ENCODE results near the gene PTPRJ. TPM values are rescaled to one million over a fixed set of nuclear protein-coding genes. Genes with fewer than 3 reads are reported as not detected.
A peak's percentile ranks its signal among the peaks of the same experiment; 100 is the strongest.
"Not testable (repeated sequence)": the region's sequence is repeated elsewhere in the genome, so short reads cannot be mapped to it uniquely, and the experiment has no call there.

PTPRJ gene
- total RNA-seq (10 to 100 TPM; 33.2 to 83.9 TPM), total RNA-seq (80.0 to 162 reads per million in 2 donors)

- DNase-seq (peak; percentile 67 to 71 (median 67)), ATAC-seq (peak; percentile 86)
- Mint-ChIP-seq H3K4me3 (peak within 1 kb of the TSS; percentile 90), H3K27ac (peak within 1 kb of the TSS; percentile 79), H3K27me3 (no peaks in the 10 kb centered on the region), H3K4me1 (peaks cover 23% of the 10 kb centered on the region), H3K36me3 (ENCODE audit: low read depth) (no peaks in the 10 kb centered on the region)
- H3K9me3 ChIP-seq (ENCODE audit: control insufficient read depth, low read length, poor library complexity, severe bottlenecking), result no peaks in the 10 kb centered on the region
These were observed at the start of gene PTPRJ for GRCh38 chr11:47980088-47980906. Gene PTPRJ, plus strand, starts transcription at chr11:47980559. Its CDS starts 354 bp downstream, at chr11:47980913.

- DNase-seq (no peak), ATAC-seq (no peak)
- H3K36me3 Mint-ChIP-seq (ENCODE audit: low read depth), result peaks cover 3% of the 10 kb centered on the region
- H3K4me3 Mint-ChIP-seq, result no peak overlapping the region
- H3K4me1 Mint-ChIP-seq, result peaks cover 17% of the 10 kb centered on the region
- H3K27me3 Mint-ChIP-seq, result no peaks in the 10 kb centered on the region
- H3K27ac Mint-ChIP-seq, result peak overlapping the region; percentile 70
- H3K9me3 ChIP-seq (ENCODE audit: control insufficient read depth, low read length, poor library complexity, severe bottlenecking), result no peaks in the 10 kb centered on the region
These were observed 47.8 kb upstream of the PTPRJ start for GRCh38 chr11:47932544-47932943.

- H3K9me3 ChIP-seq (ENCODE audit: control insufficient read depth, low read length, poor library complexity, severe bottlenecking); H3K36me3 Mint-ChIP-seq (ENCODE audit: low read depth); DNase-seq; H3K4me3 Mint-ChIP-seq; H3K27me3 Mint-ChIP-seq; ATAC-seq: not testable (repeated sequence)
- Mint-ChIP-seq H3K27ac (peak overlapping the region; percentile 24), H3K4me1 (peaks cover 15% of the 10 kb centered on the region)
These were observed 46.6 kb upstream of the PTPRJ start for GRCh38 chr11:47933797-47934196.

- ATAC-seq (no peak), DNase-seq (no peak)
- Mint-ChIP-seq H3K4me3 (no peak overlapping the region), H3K27ac (no peak overlapping the region), H3K4me1 (peaks cover 16% of the 10 kb centered on the region), H3K36me3 (ENCODE audit: low read depth) (no peaks in the 10 kb centered on the region), H3K27me3 (no peaks in the 10 kb centered on the region)
- H3K9me3 ChIP-seq (ENCODE audit: control insufficient read depth, low read length, poor library complexity, severe bottlenecking), result no peaks in the 10 kb centered on the region
These were observed 41.4 kb upstream of the PTPRJ start for GRCh38 chr11:47938791-47939560.

GRCh38 chr11:47940904-47941649 is 39.3 kb upstream of the PTPRJ start:
- Mint-ChIP-seq H3K4me3 (no peak overlapping the region), H3K27me3 (no peaks in the 10 kb centered on the region), H3K27ac (no peak overlapping the region), H3K36me3 (ENCODE audit: low read depth) (no peaks in the 10 kb centered on the region), H3K4me1 (peaks cover 11% of the 10 kb centered on the region)
- DNase-seq, result no peak
- no peak for ATAC-seq
- no peaks in the 10 kb centered on the region for H3K9me3 ChIP-seq (ENCODE audit: control insufficient read depth, low read length, poor library complexity, severe bottlenecking)

- Mint-ChIP-seq H3K36me3 (ENCODE audit: low read depth) (no peaks in the 10 kb centered on the region), H3K27me3 (no peaks in the 10 kb centered on the region), H3K27ac (no peak overlapping the region), H3K4me3 (no peak overlapping the region), H3K4me1 (peaks cover 12% of the 10 kb centered on the region)
- ATAC-seq (no peak), DNase-seq (no peak)
- no peaks in the 10 kb centered on the region for H3K9me3 ChIP-seq (ENCODE audit: control insufficient read depth, low read length, poor library complexity, severe bottlenecking)
These were observed 38.3 kb upstream of the PTPRJ start for GRCh38 chr11:47941907-47942558.

- H3K36me3 Mint-ChIP-seq (ENCODE audit: low read depth), result no peaks in the 10 kb centered on the region
- DNase-seq, result no peak
- H3K27ac Mint-ChIP-seq, result no peak overlapping the region
- H3K4me1 Mint-ChIP-seq, result peaks cover 9% of the 10 kb centered on the region
- ATAC-seq, result no peak
- no peaks in the 10 kb centered on the region for H3K27me3 Mint-ChIP-seq
- no peak overlapping the region for H3K4me3 Mint-ChIP-seq
- H3K9me3 ChIP-seq (ENCODE audit: control insufficient read depth, low read length, poor library complexity, severe bottlenecking), result no peaks in the 10 kb centered on the region
These were observed 36.4 kb upstream of the PTPRJ start for GRCh38 chr11:47943721-47944586.

- H3K4me1 Mint-ChIP-seq, result peaks cover 11% of the 10 kb centered on the region
- H3K4me3 Mint-ChIP-seq, result no peak overlapping the region
- no peak overlapping the region for H3K27ac Mint-ChIP-seq
- H3K36me3 Mint-ChIP-seq (ENCODE audit: low read depth), result no peaks in the 10 kb centered on the region
- no peak for ATAC-seq
- no peaks in the 10 kb centered on the region for H3K9me3 ChIP-seq (ENCODE audit: control insufficient read depth, low read length, poor library complexity, severe bottlenecking)
- no peaks in the 10 kb centered on the region for H3K27me3 Mint-ChIP-seq
- DNase-seq, result no peak
These were observed 35.7 kb upstream of the PTPRJ start for GRCh38 chr11:47944632-47945031.

- Mint-ChIP-seq H3K4me3 (no peak overlapping the region), H3K36me3 (ENCODE audit: low read depth) (no peaks in the 10 kb centered on the region), H3K27ac (no peak overlapping the region), H3K4me1 (peaks cover 16% of the 10 kb centered on the region), H3K27me3 (no peaks in the 10 kb centered on the region)
- no peaks in the 10 kb centered on the region for H3K9me3 ChIP-seq (ENCODE audit: control insufficient read depth, low read length, poor library complexity, severe bottlenecking)
- DNase-seq, result no peak
- no peak for ATAC-seq
These were observed 33.4 kb upstream of the PTPRJ start for GRCh38 chr11:47946682-47947559.

- DNase-seq, result no peak
- H3K27ac Mint-ChIP-seq, result peak overlapping the region; percentile 27
- no peak overlapping the region for H3K4me3 Mint-ChIP-seq
- no peaks in the 10 kb centered on the region for H3K36me3 Mint-ChIP-seq (ENCODE audit: low read depth)
- no peak for ATAC-seq
- H3K27me3 Mint-ChIP-seq, result no peaks in the 10 kb centered on the region
- peaks cover 13% of the 10 kb centered on the region for H3K4me1 Mint-ChIP-seq
- H3K9me3 ChIP-seq (ENCODE audit: control insufficient read depth, low read length, poor library complexity, severe bottlenecking), result no peaks in the 10 kb centered on the region
These were observed 32.2 kb upstream of the PTPRJ start for GRCh38 chr11:47948137-47948536.

GRCh38 chr11:47949001-47949675 is 31.2 kb upstream of the PTPRJ start:
- not testable (repeated sequence) for H3K27me3 Mint-ChIP-seq

More at GRCh38 chr11:47949001-47949675, 31.2 kb upstream of the PTPRJ start:
- H3K9me3 ChIP-seq (ENCODE audit: control insufficient read depth, low read length, poor library complexity, severe bottlenecking); H3K36me3 Mint-ChIP-seq (ENCODE audit: low read depth); ATAC-seq; H3K4me3 Mint-ChIP-seq; DNase-seq: not testable (repeated sequence)
- Mint-ChIP-seq H3K4me1 (peaks cover 13% of the 10 kb centered on the region), H3K27ac (peak overlapping the region; percentile 87)
